IPS-20b (cell line): ENCODE data around the gene ZNF221.

Experiments used
- H3K27ac ChIP-seq: one replicate; pipeline ENCODE4 v1.5.1; 2013; ENCODE audit warnings: low read length
- H3K27me3 ChIP-seq: 2 replicates; pipeline ENCODE4 v1.6.1; 2013; ENCODE audit warnings: mild to moderate bottlenecking, low read length, inconsistent platforms; ENCODE audit not compliant: insufficient read depth
- H3K36me3 ChIP-seq: 2 replicates; pipeline ENCODE4 v1.6.1; 2013; ENCODE audit warnings: low read depth, mild to moderate bottlenecking, inconsistent platforms, low read length, moderate library complexity; ENCODE audit not compliant: insufficient read depth
- H3K4me1 ChIP-seq: 2 replicates; pipeline ENCODE4 v1.6.1; 2013; ENCODE audit warnings: mild to moderate bottlenecking, control low read depth, inconsistent platforms, low read length, moderate library complexity; ENCODE audit not compliant: insufficient read depth
- H3K4me3 ChIP-seq: 2 replicates; pipeline ENCODE4 v1.5.1; 2013; ENCODE audit warnings: mild to moderate bottlenecking, low read length, inconsistent platforms
- H3K9ac ChIP-seq: 2 replicates; pipeline ENCODE4 v1.6.1; 2013; ENCODE audit warnings: low read depth, mild to moderate bottlenecking, inconsistent platforms, low read length, moderate library complexity
- H3K9me3 ChIP-seq: 2 replicates; pipeline ENCODE4 v1.6.1; 2013; ENCODE audit warnings: mild to moderate bottlenecking, low read depth, low read length, inconsistent platforms; ENCODE audit not compliant: insufficient read depth

The ZNF221 gene

DNA sequence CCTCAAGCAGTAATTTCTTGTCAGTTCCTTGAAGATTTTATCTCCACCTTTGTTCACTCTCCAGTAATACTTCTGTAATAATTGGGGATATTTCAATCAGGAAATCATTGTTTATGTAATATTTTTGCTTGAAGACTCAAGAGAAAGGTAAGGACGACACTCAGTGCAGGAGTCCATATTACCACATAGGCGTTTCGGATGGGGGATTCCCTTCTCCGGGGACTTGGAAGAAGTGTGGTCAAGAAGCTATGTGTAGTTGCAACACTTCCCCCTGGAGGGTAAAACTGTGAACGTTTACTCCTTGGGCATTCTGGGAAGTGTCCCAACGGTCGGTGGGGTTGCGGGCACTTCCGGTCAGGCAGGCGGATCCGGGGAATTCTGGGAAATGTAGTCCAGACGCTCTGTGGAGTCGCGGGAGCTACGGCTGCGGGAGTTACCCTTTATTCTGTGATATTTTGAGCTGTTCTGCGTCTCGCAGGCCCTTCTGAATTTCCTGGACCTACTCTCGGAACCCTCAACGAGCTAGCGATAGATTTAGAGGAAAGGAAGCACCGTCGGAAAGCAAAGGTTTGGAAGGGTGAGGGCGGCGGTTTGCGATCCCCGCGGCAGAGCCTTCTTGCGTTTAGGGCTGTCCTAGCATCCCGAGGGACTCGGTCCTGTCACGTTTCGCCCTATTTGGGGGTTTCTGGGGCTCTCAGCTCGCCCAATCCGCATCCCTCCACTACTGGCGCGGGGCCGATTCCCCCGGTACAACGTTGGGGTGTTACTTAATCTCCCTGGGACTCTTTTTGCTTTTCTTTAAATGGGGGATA, at the start of gene ZNF221:
ZNF221 (plus strand) TSS at position 395 of the 812 bp plus-strand sequence. CDS start 11,499 bp downstream, outside the sequence.
- Histone ChIP-seq H3K4me1 (no peaks in the 10 kb centered on the region; the same call in 1 of the 2 replicates), H3K9ac (peak within 1 kb of the TSS; percentile 78; the same call in 1 of the 2 replicates), H3K27me3 (no peaks in the 10 kb centered on the region), H3K36me3 (no peaks in the 10 kb centered on the region), H3K27ac (peak within 1 kb of the TSS; percentile 49), H3K4me3 (peak within 1 kb of the TSS; percentile 97), H3K9me3 (peaks cover 52% of the 10 kb centered on the region)

DNA sequence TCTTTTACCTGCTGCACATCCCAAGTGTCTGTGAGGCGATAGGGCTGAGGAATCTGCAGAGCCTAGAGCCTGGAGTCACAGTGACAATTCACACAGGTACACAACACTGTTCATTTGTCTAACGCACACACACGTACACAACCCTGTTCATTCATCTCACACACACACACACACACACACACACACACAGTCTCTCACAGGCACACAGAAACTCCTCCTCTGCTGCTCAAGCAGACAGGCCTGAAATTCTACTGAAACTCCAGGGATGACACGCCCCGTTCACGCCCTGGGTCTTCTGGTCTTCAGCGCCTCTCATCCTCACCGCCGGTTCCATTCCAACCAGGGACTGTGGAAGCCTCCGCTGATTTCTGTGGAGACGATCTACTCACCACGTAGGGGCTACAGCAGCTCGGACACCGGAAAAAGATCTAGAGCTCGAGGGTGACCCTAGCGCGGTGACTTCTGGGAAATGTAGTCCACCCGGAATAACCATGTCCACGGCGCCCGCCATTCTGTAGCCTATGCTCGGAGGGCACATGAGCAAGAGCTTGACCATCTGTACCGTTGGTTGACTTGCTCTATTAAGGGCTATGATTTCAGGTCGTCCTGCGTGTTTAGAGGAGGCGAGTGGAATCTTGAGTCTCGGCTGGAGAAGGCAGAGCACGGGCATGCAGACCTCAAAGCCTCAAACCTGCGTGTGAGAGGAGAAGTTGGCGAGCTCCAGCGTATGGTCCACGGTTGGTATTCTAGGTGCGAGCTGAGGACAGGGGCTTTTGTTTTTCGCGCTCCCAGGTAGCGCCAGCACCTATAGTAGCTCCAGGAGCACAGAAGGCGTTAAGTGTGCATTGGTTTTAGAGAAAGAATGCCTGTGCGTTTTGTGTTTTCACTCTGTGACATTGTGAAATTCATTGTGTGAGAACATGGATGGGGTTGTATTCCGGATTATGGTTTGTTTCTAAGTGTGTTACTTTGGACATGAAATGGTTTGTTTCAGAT, 49.3 kb upstream of the ZNF221 start:
- H3K27ac ChIP-seq = no peak overlapping the region

GRCh38 chr19:43902399-43902798, 48.6 kb upstream of the ZNF221 start:
- Histone ChIP-seq H3K9me3 (peaks cover 74% of the 10 kb centered on the region), H3K4me3 (peak overlapping the region; percentile 56), H3K4me1 (no peaks in the 10 kb centered on the region), H3K27ac (no peak overlapping the region), H3K36me3 (no peaks in the 10 kb centered on the region), H3K27me3 (no peaks in the 10 kb centered on the region), H3K9ac (no peak overlapping the region)

More for the DNA sequence above, 49.3 kb upstream of the ZNF221 start:
- Histone ChIP-seq H3K27me3 (no peaks in the 10 kb centered on the region), H3K4me1 (no peaks in the 10 kb centered on the region), H3K9me3 (peaks cover 74% of the 10 kb centered on the region), H3K9ac (no peak overlapping the region), H3K36me3 (no peaks in the 10 kb centered on the region), H3K4me3 (peak overlapping the region; percentile 56)

- Histone ChIP-seq H3K27ac (no peak overlapping the region), H3K4me3 (no peak overlapping the region), H3K9me3 (peaks cover 88% of the 10 kb centered on the region), H3K36me3 (no peaks in the 10 kb centered on the region), H3K4me1 (no peaks in the 10 kb centered on the region), H3K9ac (no peak overlapping the region), H3K27me3 (no peaks in the 10 kb centered on the region)
These were observed 45.1 kb upstream of the ZNF221 start for GRCh38 chr19:43905897-43906296.

GRCh38 chr19:43906774-43907173, 44.3 kb upstream of the ZNF221 start:
- H3K9me3 ChIP-seq = peaks cover 92% of the 10 kb centered on the region
- H3K4me3 ChIP-seq = no peak overlapping the region
- no peaks in the 10 kb centered on the region for H3K36me3 ChIP-seq
- no peaks in the 10 kb centered on the region for H3K4me1 ChIP-seq
- H3K9ac ChIP-seq = no peak overlapping the region
- H3K27me3 ChIP-seq = no peaks in the 10 kb centered on the region
- H3K27ac ChIP-seq = no peak overlapping the region

GRCh38 chr19:43908659-43909058, 42.4 kb upstream of the ZNF221 start:
- no peaks in the 10 kb centered on the region for H3K27me3 ChIP-seq
- no peak overlapping the region for H3K4me3 ChIP-seq
- no peak overlapping the region for H3K27ac ChIP-seq
- peaks cover 96% of the 10 kb centered on the region for H3K9me3 ChIP-seq
- no peaks in the 10 kb centered on the region for H3K4me1 ChIP-seq
- no peak overlapping the region for H3K9ac ChIP-seq
- peaks cover 13% of the 10 kb centered on the region for H3K36me3 ChIP-seq

DNA sequence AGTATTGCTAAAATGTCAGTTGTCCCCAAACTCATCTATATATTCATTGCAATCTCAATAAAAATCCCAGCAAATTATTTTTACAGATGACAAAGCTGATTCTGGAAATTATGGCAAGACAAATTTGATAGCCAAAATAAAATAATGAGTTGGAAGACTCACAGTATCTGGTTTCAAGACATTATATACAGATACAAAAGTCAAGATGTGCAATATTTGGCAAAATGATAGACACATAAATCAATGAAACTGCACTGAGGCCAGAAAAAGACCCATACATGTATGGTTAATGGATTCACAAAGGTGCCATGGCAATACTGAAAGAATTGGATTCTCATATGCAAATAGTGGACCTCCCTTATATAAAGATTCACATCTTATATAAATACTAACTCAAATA, 40.1 kb upstream of the ZNF221 start:
- Histone ChIP-seq H3K9me3 (peaks cover 97% of the 10 kb centered on the region), H3K9ac (no peak overlapping the region), H3K27ac (no peak overlapping the region), H3K4me1 (no peaks in the 10 kb centered on the region), H3K4me3 (no peak overlapping the region), H3K36me3 (peaks cover 35% of the 10 kb centered on the region), H3K27me3 (no peaks in the 10 kb centered on the region)

- Histone ChIP-seq H3K27ac (no peak overlapping the region), H3K4me3 (peak overlapping the region; percentile 13; the same call in 1 of the 2 replicates), H3K9ac (no peak overlapping the region), H3K9me3 (peaks cover 96% of the 10 kb centered on the region), H3K27me3 (no peaks in the 10 kb centered on the region), H3K4me1 (no peaks in the 10 kb centered on the region), H3K36me3 (peaks cover 60% of the 10 kb centered on the region)
These were observed 37.6 kb upstream of the ZNF221 start for GRCh38 chr19:43913383-43913782.

GRCh38 chr19:43914051-43914450, 37.0 kb upstream of the ZNF221 start:
- Histone ChIP-seq H3K36me3 (peaks cover 67% of the 10 kb centered on the region), H3K27ac (no peak overlapping the region), H3K9ac (no peak overlapping the region), H3K4me1 (no peaks in the 10 kb centered on the region), H3K4me3 (0 out of 2 replicates have a peak overlapping the region, but pooled peaks have one; percentile 13), H3K27me3 (no peaks in the 10 kb centered on the region), H3K9me3 (peaks cover 89% of the 10 kb centered on the region)

DNA sequence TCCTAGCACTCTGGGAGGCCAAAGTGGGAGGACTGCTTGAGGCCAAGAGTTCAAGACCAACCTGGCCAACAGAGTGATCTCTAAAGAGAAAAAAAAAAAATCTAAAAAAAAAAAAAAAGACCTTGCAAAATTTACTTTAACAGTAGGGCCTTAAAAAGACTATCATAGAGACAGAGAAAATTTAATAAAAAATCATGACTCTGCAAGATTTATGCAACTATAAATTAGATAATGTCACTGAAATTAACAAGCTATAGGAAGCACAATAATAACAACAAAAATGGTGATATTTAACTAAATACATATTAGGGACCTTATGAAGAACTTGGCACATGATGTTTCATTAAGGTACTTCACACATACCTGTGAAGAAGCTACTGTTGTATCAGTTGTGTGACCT, 27.2 kb upstream of the ZNF221 start:
- Histone ChIP-seq H3K9me3 (no peaks in the 10 kb centered on the region; the same call in 1 of the 2 replicates), H3K9ac (no peak overlapping the region), H3K27ac (no peak overlapping the region), H3K27me3 (no peaks in the 10 kb centered on the region), H3K4me3 (no peak overlapping the region), H3K4me1 (no peaks in the 10 kb centered on the region), H3K36me3 (peaks cover 85% of the 10 kb centered on the region)

DNA sequence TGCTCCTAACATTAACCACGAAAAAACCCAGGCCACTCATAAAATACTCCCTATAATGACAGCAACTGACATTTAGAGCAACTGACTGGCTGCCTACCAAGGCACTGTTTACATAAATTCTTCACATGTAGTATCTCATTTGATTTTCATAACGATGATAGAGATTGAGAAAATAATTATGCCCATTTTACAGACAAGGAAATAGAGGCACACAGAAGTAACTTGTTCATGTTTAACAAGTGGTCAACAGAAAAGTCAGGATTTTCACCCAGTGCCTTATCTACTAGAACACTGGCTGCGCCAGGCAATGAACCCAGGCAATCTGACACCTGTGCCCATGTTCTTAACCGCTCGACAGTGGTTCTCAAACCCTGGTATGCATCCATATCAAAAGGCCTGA, 22.2 kb upstream of the ZNF221 start:
- H3K4me1 ChIP-seq = 0 out of 2 replicates have a peak, but pooled peaks cover under 1% of the 10 kb centered on the region
- peaks cover 76% of the 10 kb centered on the region for H3K36me3 ChIP-seq
- H3K9me3 ChIP-seq = no peaks in the 10 kb centered on the region
- no peaks in the 10 kb centered on the region for H3K27me3 ChIP-seq
- H3K9ac ChIP-seq = no peak overlapping the region
- no peak overlapping the region for H3K27ac ChIP-seq
- no peak overlapping the region for H3K4me3 ChIP-seq
